HCT116 (cell line): ENCODE results near the gene SGMS1. TPM values are rescaled to one million over a fixed set of nuclear protein-coding genes. Genes with fewer than 3 reads are reported as not detected.
"Not testable (repeated sequence)": the region's sequence is repeated elsewhere in the genome, so short reads cannot be mapped to it uniquely, and the experiment has no call there.

ENCODE experiments used
- ATAC-seq: fragments of 200-7000 bp; cut with Tn5 transposase; 2 replicates; pipeline ENCODE4 v1.9.1; 2020; ENCODE audit warnings: mild to moderate bottlenecking, moderate library complexity
- BruUV-seq: library from RNA; stranded (reverse); fragments of 400-500 nt; replicated peaks from 2 replicates; lab custom pipeline; 2021; lab: Mats Ljungman, UMichigan
- CTCF ChIA-PET: fragments of 300-600 bp; sonication (Branson Sonifier 250); formaldehyde crosslinking; loops from one replicate; lab custom pipeline; 2021; ENCODE audit warnings: antibody characterized with exemption; lab: Charles Lee
- POLR2A ChIA-PET: fragments of 300-600, 350-600 bp; sonication (Branson Sonifier 250); formaldehyde crosslinking; loops from one replicate; lab custom pipeline; 2021; ENCODE audit warnings: antibody characterized with exemption; lab: Charles Lee
- RAD21 ChIA-PET, 2 experiments: fragments of 300-600 bp; sonication (Branson Sonifier 250); formaldehyde crosslinking; loops; one replicate each; lab custom pipeline; 2023; ENCODE audit warnings: low total read pairs in 2 of 2; ENCODE audit not compliant: uncharacterized antibody in 2 of 2, unreplicated experiment in 2 of 2, low non-redundant PET in 1 of 2; lab: Charles Lee
- DNase-seq: peaks from one replicate; pipeline ENCODE4 v3.0.0-alpha.2; 2010; ENCODE audit warnings: low read depth, low spot score
- H2AFZ ChIP-seq: fragments of 200-600 bp; shearing (Covaris generic), sonication (generic); 2 replicates; pipeline ENCODE4 v1.6.1; 2017; ENCODE audit warnings: low read depth, mixed run types, mixed read lengths, antibody characterized with exemption, low read length; ENCODE audit not compliant: poor library complexity, severe bottlenecking
- H3K27ac ChIP-seq: 2 replicates; pipeline ENCODE4 v1.5.1; 2012; ENCODE audit warnings: low read depth, low read length
- H3K27me3 ChIP-seq: fragments of 200-600 bp; sonication (generic); 2 replicates; pipeline ENCODE4 v1.6.1; 2016; ENCODE audit warnings: mixed run types, low read length, mixed read lengths; ENCODE audit not compliant: insufficient read depth
- H3K36me3 ChIP-seq, 2 experiments: fragments of 200-500 bp in 1 of 2; fragments of 200-600 bp in 1 of 2; sonication (Bioruptor generic) in 1 of 2; sonication (generic) in 1 of 2; 2 replicates each; pipeline versions ENCODE4 v1.5.1 to v1.6.1; 2014 to 2016; ENCODE audit warnings: low read length in 2 of 2, inconsistent platforms in 1 of 2, mixed read lengths in 1 of 2, mixed run types in 1 of 2; ENCODE audit not compliant: insufficient read depth in 2 of 2, control insufficient read depth in 1 of 2
- H3K4me1 ChIP-seq, 2 experiments: fragments of 200-600 bp in 1 of 2; sonication (generic) in 1 of 2; 2 replicates each; pipeline versions ENCODE4 v1.5.1 to v1.6.1; 2012 to 2017; ENCODE audit warnings: low read length in 2 of 2, inconsistent platforms in 1 of 2, mild to moderate bottlenecking in 1 of 2, mixed read lengths in 1 of 2, mixed run types in 1 of 2, moderate library complexity in 1 of 2; ENCODE audit not compliant: insufficient read depth in 2 of 2, control insufficient read depth in 1 of 2
- H3K4me2 ChIP-seq: fragments of 200-600 bp; sonication (generic); 2 replicates; pipeline ENCODE4 v1.6.1; 2017; ENCODE audit warnings: mixed run types, low read length, mixed read lengths
- H3K4me3 ChIP-seq, 2 experiments: fragments of 200-600 bp in 1 of 2; sonication (generic) in 1 of 2; replicated peaks in 1 of 2; 2 replicates each; pipeline ENCODE4 v1.5.1; 2011 to 2016; ENCODE audit warnings: low read length in 2 of 2, control low read depth in 1 of 2, low read depth in 1 of 2, mild to moderate bottlenecking in 1 of 2, mixed read lengths in 1 of 2, mixed run types in 1 of 2
- H3K79me2 ChIP-seq: fragments of 200-600 bp; sonication (generic); 2 replicates; pipeline ENCODE4 v1.6.1; 2017; ENCODE audit warnings: mild to moderate bottlenecking, mixed run types, low read length, moderate library complexity, mixed read lengths; ENCODE audit not compliant: insufficient read depth
- H3K9ac ChIP-seq: fragments of 200-600 bp; sonication (generic); 2 replicates; pipeline ENCODE4 v1.6.1; 2016; ENCODE audit warnings: low read length, mixed read lengths
- H3K9me2 ChIP-seq: fragments of 200-600 bp; sonication (generic), shearing (Covaris generic); 2 replicates; pipeline ENCODE4 v1.6.1; 2017; ENCODE audit warnings: mixed run types, mild to moderate bottlenecking, moderate library complexity; ENCODE audit not compliant: insufficient read depth
- H3K9me3 ChIP-seq, 2 experiments: fragments of 200-500 bp in 1 of 2; fragments of 200-600 bp in 1 of 2; sonication (Bioruptor generic) in 1 of 2; sonication (generic) in 1 of 2; 2 replicates each; pipeline ENCODE4 v1.6.1; 2014 to 2017; ENCODE audit warnings: low read length in 2 of 2, mixed read lengths in 2 of 2, inconsistent platforms in 1 of 2, low read depth in 1 of 2, mild to moderate bottlenecking in 1 of 2, mixed run types in 1 of 2, moderate library complexity in 1 of 2; ENCODE audit not compliant: control insufficient read depth in 1 of 2, insufficient read depth in 1 of 2
- H4K20me1 ChIP-seq: fragments of 200-600 bp; sonication (generic), shearing (Covaris generic); 2 replicates; pipeline ENCODE4 v1.6.1; 2017; ENCODE audit warnings: mixed run types, mild to moderate bottlenecking, moderate library complexity; ENCODE audit not compliant: insufficient read depth
- REST ChIP-seq: IDR thresholded peaks from 2 replicates; pipeline ENCODE4 v1.6.1; 2012; ENCODE audit warnings: low read depth
- intact Hi-C: fragments of 100-400 bp; cut with micrococcal nuclease; formaldehyde crosslinking; loops from 2 replicates; pipeline ENCODE4 v1.10.0; 2022
- total RNA-seq: library from RNA; stranded (reverse); gene quantifications from one replicate; pipeline ENCODE4 v1.2.1, GENCODE V29; 2021; ENCODE audit not compliant: unreplicated experiment

Gene SGMS1
- total RNA-seq, 1 experiment from 2014 or later: 29.1 TPM

- intact Hi-C loops: no loop called here
- CTCF ChIA-PET: interaction anchor here (3.5 kb wide), 1 partner anchor 9 kb away, joined by 10 read pairs; no protein-coding TSS in a partner anchor
Measured at GRCh38 chr10:50358411-50358810, 265.3 kb downstream of the SGMS1 start.

GRCh38 chr10:50356481-50356832, 267.3 kb downstream of the SGMS1 start:
- H3K27ac ChIP-seq, H3K9ac ChIP-seq, H2AFZ ChIP-seq, H3K27me3 ChIP-seq, H3K4me3 ChIP-seq, intact Hi-C loops, H3K79me2 ChIP-seq, H3K36me3 ChIP-seq, H3K4me1 ChIP-seq, H3K9me3 ChIP-seq, POLR2A ChIA-PET, H3K9me2 ChIP-seq, CTCF ChIA-PET, BruUV-seq, H4K20me1 ChIP-seq, H3K4me2 ChIP-seq, DNase-seq, ATAC-seq, RAD21 ChIA-PET: not testable (repeated sequence)

More at GRCh38 chr10:50358411-50358810, 265.3 kb downstream of the SGMS1 start:
- Histone ChIP-seq H3K9ac (no peak overlapping the region), H3K27ac (no peak overlapping the region), H4K20me1 (no peaks in the 10 kb centered on the region), H3K4me1 (peaks cover 0 to 3% of the 10 kb centered on the region in 2 experiments; a peak in 1 of 4 replicates), H3K9me2 (no peaks in the 10 kb centered on the region), H2AFZ (no peak overlapping the region), H3K4me3 (no peak overlapping the region), H3K36me3 (no peaks in the 10 kb centered on the region), H3K9me3 (no peaks in the 10 kb centered on the region), H3K79me2 (no peaks in the 10 kb centered on the region; the same call in 1 of the 2 replicates), H3K27me3 (no peaks in the 10 kb centered on the region), H3K4me2 (no peak overlapping the region)
- ATAC-seq: no peak
- DNase-seq: no peak
- RAD21 ChIA-PET: no interaction called here
- no TSS peak for BruUV-seq
- POLR2A ChIA-PET: no interaction called here
- no peak for TF ChIP-seq REST

GRCh38 chr10:50355693-50356480, 267.9 kb downstream of the SGMS1 start:
- ATAC-seq, POLR2A ChIA-PET, BruUV-seq, H3K9me2 ChIP-seq, H3K4me2 ChIP-seq, H3K9ac ChIP-seq, intact Hi-C loops, H3K27ac ChIP-seq, CTCF ChIA-PET, H3K4me1 ChIP-seq, H3K27me3 ChIP-seq, H2AFZ ChIP-seq, H3K79me2 ChIP-seq, H3K9me3 ChIP-seq, H4K20me1 ChIP-seq, H3K36me3 ChIP-seq, RAD21 ChIA-PET, DNase-seq, H3K4me3 ChIP-seq: not testable (repeated sequence)
